Middle frontal gyrus (tissue), 1 donor: Measurements from ENCODE around the gene RSRP1.
"Not testable (repeated sequence)": the region's sequence is repeated elsewhere in the genome, so short reads cannot be mapped to it uniquely, and the experiment has no call there.

Experiments
- DNase-seq: peaks from one replicate; pipeline ENCODE4 v3.0.0-alpha.2; 2015; ENCODE audit warnings: low spot score; ENCODE audit errors: extremely low spot score

RSRP1 gene

DNA sequence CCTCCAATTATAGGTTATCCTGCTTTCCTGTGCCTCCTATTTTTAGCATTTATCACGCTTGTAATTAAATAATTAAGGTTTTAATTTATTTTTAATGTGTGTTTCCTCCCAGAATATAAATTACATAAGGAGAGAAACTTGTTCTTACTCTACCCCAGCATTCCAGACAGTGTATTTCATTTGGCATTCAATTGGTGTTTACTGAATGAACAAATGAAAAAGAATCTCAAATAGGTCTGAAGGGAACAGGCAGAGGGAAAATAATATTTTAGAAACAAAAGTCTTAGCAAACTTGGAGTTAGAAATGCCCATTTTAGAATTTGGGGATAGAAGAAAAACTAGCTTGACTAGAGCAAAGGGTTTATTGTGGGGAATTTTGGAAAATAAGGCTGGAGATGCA, 9.9 kb upstream of the RSRP1 start:
- no peak for DNase-seq

DNA sequence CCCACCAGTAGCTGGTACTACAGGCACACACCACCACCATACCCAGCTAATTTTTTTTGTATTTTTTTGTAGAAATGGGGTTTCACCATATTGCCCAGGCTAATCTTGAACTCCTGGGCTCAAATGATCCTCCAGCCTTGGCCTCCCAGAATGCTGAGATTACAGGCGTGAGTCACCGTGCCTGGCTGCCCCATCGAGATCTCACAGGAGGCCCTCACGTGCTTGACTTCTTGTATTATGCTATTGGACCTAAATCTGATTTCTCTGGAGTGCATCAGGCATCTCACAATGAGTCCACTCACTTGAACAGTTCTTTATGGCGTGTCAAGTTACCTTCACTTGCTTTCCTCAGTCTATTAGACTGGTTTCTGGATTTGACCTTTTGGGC, 9.3 kb upstream of the RSRP1 start:
- no peak for DNase-seq

DNA sequence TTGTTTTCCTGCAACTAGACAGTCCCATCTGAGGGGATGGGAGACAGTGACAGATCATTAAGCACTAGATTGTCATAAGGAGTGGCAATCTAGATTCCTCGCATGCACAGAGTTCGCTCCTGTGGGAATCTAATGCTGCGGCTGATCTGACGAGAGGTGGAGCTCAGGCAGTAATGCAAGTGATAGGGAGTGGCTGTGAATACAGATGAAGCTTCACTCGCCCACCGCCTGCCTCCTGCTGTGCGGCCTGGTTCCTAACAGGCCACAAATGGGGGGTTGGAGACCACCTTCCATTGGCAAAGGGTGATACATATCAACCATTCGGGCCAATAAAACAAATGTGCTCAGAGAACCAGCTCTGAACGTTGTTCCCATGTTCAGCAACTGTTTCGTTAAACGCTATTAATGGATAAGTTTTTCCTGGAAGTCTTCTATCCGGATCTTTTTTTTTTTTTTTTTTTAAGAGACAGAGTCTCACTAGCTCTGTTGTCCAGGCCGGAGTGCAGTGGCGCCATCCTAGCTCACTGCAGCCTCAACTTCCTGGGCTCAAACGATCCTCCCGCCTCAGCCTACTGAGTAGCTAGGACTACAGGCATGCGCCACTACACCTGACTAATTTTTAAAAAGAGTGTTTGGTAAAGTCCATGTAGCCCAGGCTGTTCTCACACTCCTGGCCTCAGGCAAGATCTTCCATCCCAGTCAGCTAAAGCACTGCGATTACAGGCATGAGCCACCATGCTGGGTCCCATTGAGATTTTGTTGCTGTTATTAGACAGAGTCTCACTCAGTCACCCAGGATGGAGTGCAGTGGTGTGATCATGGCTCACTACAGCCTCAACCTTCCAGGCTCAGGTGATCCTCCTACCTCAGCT, 8.7 kb upstream of the RSRP1 start:
- DNase-seq: no peak

DNA sequence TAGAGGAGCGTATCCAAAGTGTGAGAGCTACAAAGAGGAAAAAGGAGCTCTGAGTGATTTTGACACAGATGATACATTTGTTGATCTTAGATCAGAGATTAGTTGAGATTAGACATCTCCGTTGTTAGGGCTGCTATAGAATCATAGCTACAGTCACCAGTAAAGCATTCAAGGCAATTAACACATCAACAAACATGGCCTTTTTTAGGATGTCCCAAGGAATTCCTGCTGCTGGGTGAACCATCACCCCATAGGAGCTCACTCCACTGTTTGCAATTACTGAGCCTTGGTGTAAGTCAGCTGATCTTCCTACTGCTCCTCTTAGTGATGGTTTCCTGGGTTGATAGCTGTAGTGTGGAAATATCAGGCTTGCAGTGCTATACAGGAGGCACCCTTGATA, 6.7 kb upstream of the RSRP1 start:
- no peak for DNase-seq

DNA sequence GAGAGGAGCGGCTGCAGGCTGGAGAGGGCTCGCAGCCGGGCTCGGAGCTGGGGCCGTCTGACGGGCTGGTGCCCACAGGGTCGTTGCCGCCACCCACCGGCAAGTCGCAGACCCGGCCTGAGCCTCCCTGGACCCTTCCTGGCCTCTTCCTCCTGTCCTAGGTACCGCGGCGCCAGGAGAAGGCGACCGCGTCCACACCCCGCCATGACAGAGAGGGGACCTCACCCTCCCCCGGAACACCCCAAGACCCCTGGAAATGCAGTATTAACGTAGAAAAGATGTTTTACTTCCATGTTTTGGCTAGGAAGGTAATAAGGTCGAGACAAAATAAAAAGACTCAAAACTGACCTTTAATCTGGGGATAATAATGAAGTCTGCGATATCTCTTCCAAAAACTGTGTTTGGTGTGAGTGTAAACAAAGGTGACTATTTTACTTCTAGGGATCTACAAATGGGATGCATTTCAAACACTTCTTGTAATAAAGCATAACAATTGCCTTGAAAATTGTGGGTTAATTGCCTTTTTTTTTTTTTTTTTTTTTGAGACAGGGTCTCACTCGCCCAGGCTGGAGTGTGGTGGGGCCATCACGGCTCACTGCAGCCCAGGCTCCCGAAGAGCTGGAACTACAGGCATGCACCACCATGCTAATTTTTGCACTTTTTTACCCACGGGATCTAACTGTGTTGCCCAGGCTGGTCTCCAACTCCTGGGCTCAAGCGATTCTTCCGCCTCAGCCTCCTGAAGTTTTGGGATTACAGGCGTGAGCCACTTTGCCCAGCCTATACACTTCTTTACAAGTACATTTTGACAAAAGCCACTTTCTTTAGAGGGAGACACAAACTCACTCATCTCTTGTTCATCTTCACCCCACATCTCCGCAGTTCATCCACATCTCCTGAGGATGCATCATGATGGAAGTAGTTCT, 838 bp upstream of the RSRP1 start:
- no peak for DNase-seq

DNA sequence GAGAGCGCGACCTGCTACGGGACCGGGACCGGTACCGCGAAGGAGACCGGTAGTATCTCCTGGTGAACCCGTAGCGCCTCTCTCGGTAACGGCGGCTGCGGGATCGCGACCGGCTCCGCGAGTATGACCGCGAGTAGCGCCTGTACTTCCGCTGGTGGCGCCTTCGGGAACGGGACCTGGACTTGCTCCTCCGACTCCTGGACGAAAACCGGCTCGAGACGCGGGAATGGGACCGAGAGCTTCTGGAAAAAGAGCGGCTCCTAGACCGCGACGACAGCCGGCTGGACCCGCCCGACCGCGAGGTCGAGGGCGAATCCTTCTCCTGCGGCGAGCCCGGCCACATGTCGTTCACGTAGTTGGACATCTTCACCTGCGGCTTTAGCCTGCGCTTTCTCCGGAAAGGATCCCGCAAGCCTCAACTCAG, 642 bp downstream of the RSRP1 start:
- DNase-seq: no peak

DNA sequence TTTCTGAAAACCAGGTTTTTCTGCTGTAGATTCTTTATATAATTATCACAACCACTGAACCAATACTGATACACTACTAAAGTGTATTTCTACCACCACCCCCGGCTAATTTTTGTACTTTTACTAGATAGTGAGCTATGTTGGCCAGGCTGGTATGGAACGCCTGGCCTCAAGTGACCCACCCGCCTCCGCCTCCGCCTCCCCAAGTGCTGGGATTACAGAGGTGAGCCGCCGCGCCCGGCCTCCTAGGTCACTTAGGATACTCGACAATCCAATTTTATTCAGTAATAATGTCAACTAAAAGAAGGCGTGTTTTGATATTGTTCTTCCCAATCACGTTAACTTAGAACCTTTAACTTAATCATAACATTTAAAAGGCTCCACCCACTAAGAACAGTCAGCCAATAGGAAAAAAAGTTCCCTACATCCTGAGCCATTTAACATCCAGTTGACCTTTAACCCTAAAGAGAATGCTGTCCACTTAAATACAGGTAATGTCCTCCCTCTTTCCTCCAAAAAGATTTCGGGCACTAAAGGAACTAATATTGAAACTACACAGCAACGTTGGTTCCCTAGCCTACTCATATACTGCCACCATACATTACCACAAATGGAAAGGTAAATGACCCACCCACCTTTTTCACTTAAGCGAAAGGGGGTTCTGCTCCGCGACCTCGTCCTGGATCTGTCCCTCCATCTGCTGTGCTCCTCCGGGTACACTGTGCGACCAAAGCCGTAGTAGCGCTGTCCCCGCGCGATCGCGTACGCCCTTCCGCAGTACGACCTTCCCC, 1.2 kb downstream of the RSRP1 start:
- no peak for DNase-seq

DNA sequence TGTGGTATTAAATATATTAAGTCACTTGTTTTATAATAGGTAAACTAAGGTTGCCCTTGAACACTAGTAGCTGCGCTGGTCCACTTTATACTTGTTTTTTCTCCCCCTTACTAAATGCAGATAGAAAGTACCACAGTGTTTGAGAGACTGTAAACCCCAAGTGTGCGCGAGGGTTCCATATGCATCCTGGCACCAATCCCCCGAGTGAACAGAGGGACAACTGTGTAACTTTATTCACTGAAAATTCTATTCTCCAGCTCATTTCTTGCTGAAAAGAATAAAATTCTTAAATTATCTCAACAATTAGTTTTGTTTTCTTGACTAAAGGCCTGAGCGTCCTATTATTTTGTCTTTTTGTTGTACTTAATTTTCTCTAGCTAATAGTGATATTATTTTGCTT, 1.9 kb downstream of the RSRP1 start:
- DNase-seq: no peak

DNA sequence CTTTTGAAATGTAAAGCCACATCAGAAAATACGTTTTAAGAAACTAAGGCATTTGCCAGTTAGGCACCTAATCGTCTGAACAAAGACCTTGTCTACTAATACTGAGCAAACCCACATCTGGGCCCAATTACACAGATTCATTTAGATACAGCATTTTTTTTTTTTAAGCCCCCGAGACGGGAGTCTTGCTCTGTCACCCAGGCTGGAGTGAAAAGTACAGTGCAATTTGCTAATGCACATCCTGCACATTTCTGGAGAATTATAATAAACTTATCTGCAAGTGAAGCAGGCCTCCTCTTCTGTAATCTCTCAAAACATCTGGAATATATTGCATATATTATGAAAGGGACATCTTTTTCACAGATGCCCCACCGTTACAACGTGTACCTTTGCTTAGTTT, 3.3 kb downstream of the RSRP1 start:
- no peak for DNase-seq

DNA sequence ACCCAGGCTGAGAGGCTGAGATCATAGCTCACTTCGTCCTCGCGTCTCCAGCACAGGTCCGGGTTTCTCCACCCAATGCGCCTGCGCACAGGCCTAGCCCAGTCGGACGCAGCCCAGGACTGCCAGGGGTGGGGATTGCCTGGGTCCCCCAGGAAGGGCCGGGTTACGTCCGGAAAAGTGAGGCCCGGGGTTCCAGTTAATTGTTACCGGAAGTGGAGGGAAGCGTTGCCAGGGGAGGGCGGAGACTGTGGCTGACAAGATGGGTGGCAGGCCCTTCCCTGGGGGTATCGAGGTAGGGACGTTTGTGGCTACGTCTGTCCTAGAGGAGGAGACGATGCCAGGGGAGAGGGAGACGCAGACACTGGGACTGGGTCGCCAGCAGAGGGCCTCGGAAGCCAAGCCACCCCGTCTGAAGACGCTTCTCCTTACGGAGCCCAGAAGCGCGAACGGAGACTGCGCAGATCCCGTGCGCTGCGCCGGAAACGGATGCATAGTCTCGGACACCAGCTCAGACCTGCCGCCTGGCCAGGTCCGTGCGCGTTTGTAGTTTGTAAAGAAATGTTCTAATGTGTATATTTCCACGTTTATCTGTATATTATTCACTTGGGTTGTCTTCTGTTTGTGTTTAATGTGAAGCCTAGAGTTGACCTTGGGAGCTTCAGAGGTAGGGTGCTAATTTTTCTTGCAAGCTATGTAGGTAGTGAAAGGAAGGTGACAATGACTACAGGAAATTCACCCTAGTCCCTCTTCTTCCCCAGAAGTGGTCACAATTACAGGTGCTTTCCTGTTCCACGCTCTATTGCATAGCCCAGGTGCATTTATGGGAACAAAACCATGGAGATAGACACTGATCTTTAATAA, 7.3 kb downstream of the RSRP1 start:
- DNase-seq: peak; percentile 80

DNA sequence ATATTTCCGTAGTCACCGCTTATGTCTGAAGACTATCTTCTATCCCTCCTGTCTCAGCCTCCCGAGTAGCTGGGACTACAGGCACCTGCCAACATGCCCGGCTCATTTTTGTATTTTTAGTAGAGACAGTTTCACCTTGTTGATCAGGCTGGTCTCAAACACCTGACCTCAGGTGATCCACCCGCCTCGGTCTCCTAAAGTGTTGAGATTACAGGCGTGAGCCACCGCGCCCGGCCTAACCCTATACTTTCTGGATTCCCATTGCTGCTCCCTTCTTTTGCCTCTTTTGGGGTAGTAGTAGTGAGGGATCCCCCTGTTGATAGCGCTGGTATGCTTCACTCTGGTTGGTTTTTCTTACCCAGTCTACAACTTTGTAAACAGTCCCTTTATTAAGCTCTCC, 9.2 kb downstream of the RSRP1 start:
- no peak for DNase-seq

DNA sequence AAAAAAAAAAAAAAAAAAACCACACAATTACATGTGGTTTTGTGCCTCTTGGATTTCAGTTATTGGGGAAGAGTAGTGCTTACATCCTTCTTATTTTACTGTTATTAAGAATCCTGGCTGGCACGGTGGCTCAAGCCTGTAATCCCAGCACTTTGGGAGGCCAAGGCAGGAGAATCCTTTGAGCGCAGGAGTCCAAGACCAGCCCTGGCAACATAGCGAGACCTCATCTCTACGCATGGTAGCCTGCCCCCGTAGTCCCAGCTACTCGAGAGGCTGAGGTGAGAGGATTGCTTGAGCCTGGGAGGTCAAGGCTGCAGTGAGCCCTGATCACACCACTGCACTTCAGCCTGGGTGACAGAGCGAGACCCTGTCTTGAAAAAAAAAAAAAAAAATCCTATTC, 11.0 kb downstream of the RSRP1 start:
- DNase-seq: not testable (repeated sequence)

DNA sequence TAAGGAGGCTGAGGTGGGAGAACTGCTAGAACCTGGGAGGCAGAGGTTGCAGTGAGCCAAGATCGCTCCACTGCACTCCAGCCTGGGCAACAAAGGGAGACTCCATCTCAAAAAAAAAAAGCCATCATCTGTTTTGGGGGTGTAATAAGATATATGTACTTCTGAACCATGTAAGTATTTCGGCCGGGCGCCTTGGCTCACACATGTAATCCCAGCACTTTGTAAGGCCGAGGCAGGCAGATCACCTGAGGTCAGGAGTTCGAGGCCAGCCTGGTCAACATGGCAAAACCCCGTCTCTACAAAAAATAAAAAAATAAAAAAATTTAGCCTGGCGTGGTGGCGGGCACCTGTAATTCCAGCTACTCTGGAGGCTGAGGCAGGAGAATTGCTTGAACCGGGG, 11.8 kb downstream of the RSRP1 start:
- DNase-seq: not testable (repeated sequence)

DNA sequence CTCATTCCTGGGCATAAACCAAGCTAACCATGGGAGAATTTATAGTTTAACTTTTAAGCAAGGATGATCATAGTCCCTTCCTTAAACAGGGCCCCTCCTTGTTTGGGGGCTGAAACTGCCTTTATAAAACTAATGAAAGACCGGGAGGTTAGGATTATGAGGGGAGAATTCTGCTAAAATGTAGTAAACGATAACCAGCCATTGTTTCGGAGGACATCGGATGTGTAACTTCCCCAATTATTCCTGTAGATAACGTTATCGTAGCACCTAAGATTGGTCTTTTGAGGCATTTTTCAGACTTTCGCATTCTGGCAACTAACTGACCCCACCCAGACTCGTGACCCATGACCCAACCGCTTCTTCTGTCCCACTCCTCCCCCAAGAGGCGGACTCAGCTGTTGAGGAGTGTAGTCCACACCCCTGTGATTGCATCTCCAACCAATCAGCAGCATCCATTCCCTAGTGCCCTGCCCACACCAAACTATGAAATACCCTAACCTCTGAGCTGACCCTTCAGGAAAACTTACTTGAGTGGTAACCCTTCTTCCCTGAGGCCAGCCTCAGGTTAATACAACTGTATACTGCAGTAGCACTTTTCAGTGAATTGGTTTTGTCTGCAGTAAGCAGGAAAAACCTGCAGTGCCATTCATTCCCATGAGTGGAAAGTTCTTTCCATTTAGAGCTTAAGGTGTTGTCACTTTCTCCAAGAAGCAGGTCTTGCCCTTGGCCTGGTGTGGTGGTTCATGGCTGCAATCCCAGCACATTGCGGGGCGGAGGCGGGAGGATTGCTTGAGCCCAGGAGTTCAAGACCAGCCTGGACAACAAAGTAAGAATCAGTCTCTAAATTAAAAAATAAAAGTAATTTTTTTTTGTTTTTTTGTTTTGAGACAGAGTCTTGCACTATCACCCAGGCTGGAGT, 14.1 kb downstream of the RSRP1 start:
- peak; percentile 31 for DNase-seq

DNA sequence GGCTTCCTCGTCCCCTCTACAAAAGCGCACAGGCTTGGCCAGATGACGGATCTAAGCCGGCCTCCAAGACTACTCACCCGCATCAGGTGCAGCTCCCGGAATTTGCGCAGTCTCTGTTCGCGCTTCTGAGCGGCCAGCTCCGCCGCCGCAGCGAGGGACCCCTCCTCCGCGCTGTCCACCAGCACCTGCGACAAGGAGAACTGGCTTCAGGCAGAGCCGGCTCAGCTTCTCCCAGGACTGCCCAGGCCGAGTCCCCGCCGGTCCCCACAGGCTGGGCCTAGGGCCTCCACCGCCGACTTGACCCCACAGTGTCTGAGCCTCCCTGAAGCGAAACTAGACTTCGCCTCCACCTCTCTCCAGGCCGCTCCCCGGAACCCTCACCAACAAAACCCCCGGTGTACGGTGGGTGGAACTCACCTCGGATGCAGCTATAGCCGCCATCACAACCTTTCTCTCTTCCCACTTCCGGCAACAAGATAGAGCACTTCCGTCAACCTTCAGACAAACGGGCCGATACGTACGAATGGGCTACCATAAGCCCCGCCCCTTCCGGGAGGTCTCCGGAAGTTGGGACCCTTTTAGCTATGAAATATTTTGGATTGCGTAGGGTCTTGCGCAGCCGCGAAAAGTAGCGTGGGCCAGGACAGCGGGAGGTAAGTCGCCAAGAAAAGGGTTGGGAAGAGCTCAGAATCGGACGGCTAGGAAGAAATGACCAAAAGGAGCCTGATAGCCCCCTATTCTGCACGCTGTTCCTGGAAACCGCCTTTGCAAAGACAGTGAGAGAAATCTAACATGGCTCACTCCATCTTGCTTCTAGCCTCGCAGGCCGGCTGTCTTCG, 15.0 kb downstream of the RSRP1 start, which contains the start of gene SYF2:
Gene SYF2, minus strand, starts transcription at position 476 of the 839 bp plus-strand sequence. Its CDS starts 35 bp downstream, at position 441.
- DNase-seq: peak; percentile 92

DNA sequence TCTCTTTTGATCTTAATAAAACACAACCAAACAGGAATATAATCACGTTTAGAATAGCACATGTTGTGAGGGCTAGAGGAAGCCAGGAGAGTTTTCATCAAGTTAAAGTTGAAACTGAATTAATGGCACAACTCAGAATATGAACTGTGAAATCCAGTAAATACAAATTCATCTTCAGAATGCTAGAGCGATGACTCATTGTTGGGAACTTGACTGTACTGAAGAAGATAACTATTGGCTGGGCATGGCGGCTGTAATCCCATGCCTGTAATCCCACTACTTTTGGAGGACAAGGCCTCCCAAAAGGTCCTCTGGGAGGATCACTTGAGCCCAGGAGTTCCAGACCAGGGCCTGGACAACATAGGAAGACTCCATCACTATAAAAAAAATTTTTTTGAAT, 23.8 kb downstream of the RSRP1 start:
- DNase-seq: no peak

DNA sequence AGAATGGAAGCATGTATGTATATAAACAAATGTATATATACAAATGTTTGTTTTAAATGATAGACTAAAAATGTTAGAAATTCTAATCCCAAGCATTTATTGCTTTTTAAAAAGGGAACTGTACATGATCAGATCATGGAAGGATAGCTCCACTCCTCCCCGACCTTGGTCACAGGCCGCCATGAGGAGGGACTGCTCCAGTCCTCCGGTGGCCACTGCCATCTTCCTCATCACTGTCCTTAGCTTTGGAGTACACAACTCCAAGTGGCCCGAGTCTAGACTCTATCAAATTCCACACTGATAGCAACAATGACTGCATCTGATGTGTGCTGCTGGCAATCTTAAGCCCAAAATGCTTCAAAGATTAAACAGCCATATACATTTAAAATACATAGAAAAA, 24.6 kb downstream of the RSRP1 start:
- DNase-seq: no peak

DNA sequence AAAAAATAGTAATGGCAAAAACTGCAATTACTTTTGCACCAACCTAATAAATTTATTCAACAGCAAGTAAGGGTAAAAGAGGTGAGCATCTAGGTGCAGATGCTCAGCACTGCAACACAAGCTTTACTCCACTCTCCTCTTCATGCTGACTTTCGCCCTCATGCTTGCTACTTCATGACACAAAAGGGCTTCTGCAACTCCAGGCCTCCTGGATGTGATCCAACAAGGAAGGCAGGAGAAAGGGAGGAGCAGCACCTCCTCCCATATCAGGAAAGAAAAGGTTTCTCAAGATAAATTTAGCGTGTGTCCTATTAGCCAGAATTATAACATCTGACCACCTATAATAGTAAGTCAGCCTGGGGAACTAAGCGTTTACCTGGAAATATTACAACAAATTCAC, 26.6 kb downstream of the RSRP1 start:
- no peak for DNase-seq
